ENCODE data around the gene TEP1. TPM values are rescaled to one million over a fixed set of nuclear protein-coding genes. Genes with fewer than 3 reads are reported as not detected.

TEP1 gene
- total and polyA plus RNA-seq, 2 of the 13 experiments (the other 11 are each of a cell fraction or from before 2014, with no cell fraction given): 11.0 to 12.8 TPM

DNA sequence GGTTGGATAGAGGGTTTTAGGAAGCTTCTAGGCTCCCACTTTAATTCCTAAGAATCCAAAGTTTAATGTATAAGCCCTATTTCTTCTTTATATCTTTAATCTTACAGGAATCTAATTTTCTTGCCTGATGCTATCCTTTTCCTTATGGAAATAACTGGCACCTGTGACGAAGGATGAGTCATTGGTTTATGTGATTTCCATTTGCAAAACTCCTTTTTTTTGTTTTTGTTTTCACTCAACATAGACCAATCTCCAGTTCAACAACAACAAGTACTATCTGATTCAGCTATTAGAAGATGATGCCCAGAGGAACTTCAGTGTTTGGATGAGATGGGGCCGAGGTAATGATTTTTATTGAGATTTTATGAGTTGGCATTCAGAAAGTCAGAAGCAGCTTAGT, 63.0 kb downstream of the TEP1 start:
- Histone ChIP-seq H3K4me1 (ENCODE audit: insufficient read depth, low read length) (peaks cover 11% of the 10 kb centered on the region), H2AFZ (ENCODE audit: low read length) (no peak overlapping the region), H3K79me2 (ENCODE audit: insufficient read depth, low read length) (no peaks in the 10 kb centered on the region), H3K9ac (ENCODE audit: insufficient read depth, low read depth, low read length) (no peak overlapping the region), H3K27ac (ENCODE audit: extremely low read length, insufficient read depth, low read length) (no peak overlapping the region), H3K27me3 (ENCODE audit: control insufficient read depth in 1 of 2, insufficient read depth in 2 of 2, low read length in 2 of 2) (no peaks in the 10 kb centered on the region), H3K4me3 (replicated peaks in 1 of 3; ENCODE audit: insufficient read depth in 1 of 3, low read depth in 2 of 3, low read length in 3 of 3) (no peak overlapping the region), H3K9me3 (ENCODE audit: low read length) (no peaks in the 10 kb centered on the region), H3K4me2 (ENCODE audit: low read depth, low read length) (no peak overlapping the region), H4K20me1 (ENCODE audit: insufficient read depth, low read length) (no peaks in the 10 kb centered on the region), H3K36me3 (replicated peaks in 1 of 2; ENCODE audit: control insufficient read depth in 1 of 2, insufficient read depth in 2 of 2, low read length in 2 of 2) (peaks cover 13 to 65% of the 10 kb centered on the region in 2 experiments)
- FAIRE-seq (no peak), ATAC-seq (no peak), DNase-seq (ENCODE audit: low spot score) (no peak)
- TF ChIP-seq TAF15 (IDR thresholded peaks at IDR 0.05; ENCODE audit: low read depth, low read length, poor library complexity, severe bottlenecking) (no peak), SNAPC2 (CRISPR knock-in tag; IDR thresholded peaks at IDR 0.05) (no peak), MXI1 (IDR thresholded peaks at IDR 0.05; ENCODE audit: borderline replicate concordance, low read depth, low read length) (no peak), SATB2 (CRISPR knock-in tag; IDR thresholded peaks at IDR 0.05) (no peak), ZNF292 (CRISPR knock-in tag; IDR thresholded peaks at IDR 0.05; ENCODE audit: borderline replicate concordance, low read depth) (no peak)
- BruUV-seq (replicated peaks): no TSS peak
- ChIA-PET POLR2A (no interaction called here), CTCF (ENCODE audit: low intra/inter-chr PET ratio, low total read pairs) (interaction anchor here (2.2 kb wide), 1 partner anchor 23 kb away, joined by 11 read pairs; no protein-coding TSS in a partner anchor)
- 97% methylated on average over 2 of the region's 2 CpGs for WGBS (ENCODE audit: low lambda C conversion rate)
- intact Hi-C loops (cut with micrococcal nuclease; ENCODE audit: unreplicated experiment) (no loop called here), in situ Hi-C loops (cut with HindIII; ENCODE audit: extremely low pct_ligation_motif_present, low pct_unique_long_range_greater_than_20kb) (no loop called here)

- Histone ChIP-seq H3K36me3 (replicated peaks in 1 of 2; ENCODE audit: control insufficient read depth in 1 of 2, insufficient read depth in 2 of 2, low read length in 2 of 2) (peaks cover 10 to 48% of the 10 kb centered on the region in 2 experiments), H3K27me3 (ENCODE audit: control insufficient read depth in 1 of 2, insufficient read depth in 2 of 2, low read length in 2 of 2) (no peaks in the 10 kb centered on the region; a peak in 1 of 5 replicates), H3K9ac (ENCODE audit: insufficient read depth, low read depth, low read length) (no peak overlapping the region), H3K9me3 (ENCODE audit: low read length) (no peaks in the 10 kb centered on the region), H3K79me2 (ENCODE audit: insufficient read depth, low read length) (peaks cover 12% of the 10 kb centered on the region), H3K4me2 (ENCODE audit: low read depth, low read length) (peak overlapping the region; percentile 24; the same call in 1 of the 2 replicates), H3K4me1 (ENCODE audit: insufficient read depth, low read length) (peaks cover 25% of the 10 kb centered on the region), H4K20me1 (ENCODE audit: insufficient read depth, low read length) (no peaks in the 10 kb centered on the region), H2AFZ (ENCODE audit: low read length) (no peak overlapping the region), H3K27ac (ENCODE audit: extremely low read length, insufficient read depth, low read length) (peak overlapping the region; percentile 56), H3K4me3 (replicated peaks in 1 of 3; ENCODE audit: insufficient read depth in 1 of 3, low read depth in 2 of 3, low read length in 3 of 3) (no peak overlapping the region)
- ATAC-seq (peak; percentile 8; the same call in 2 of the 3 replicates), DNase-seq (ENCODE audit: low spot score) (peak; percentile 85), FAIRE-seq (peak; percentile 59)
- 51% methylated on average over 3 of the region's 3 CpGs for WGBS (ENCODE audit: low lambda C conversion rate)
- CTCF ChIA-PET (ENCODE audit: low intra/inter-chr PET ratio, low total read pairs): no interaction called here
- in situ Hi-C loops (cut with HindIII; ENCODE audit: extremely low pct_ligation_motif_present, low pct_unique_long_range_greater_than_20kb) (loop anchor here (25.0 kb wide), 2 partner anchors 115 to 640 kb away; partner anchors contain the start of genes APEX1, METTL17, OSGEP and PIP4P1), intact Hi-C loops (cut with micrococcal nuclease; ENCODE audit: unreplicated experiment) (no loop called here)
- BruUV-seq (replicated peaks): no TSS peak
- POLR2A ChIA-PET: interaction anchor here (0.6 to 0.8 kb wide), 2 partner anchors 71 to 114 kb away, joined by 3 read pairs; partner anchors contain the start of gene PIP4P1
- TF ChIP-seq JARID2 (CRISPR knock-in tag; IDR thresholded peaks at IDR 0.05; ENCODE audit: insufficient replicate concordance): no peak
- TF ChIP-seq, protein P1, sequence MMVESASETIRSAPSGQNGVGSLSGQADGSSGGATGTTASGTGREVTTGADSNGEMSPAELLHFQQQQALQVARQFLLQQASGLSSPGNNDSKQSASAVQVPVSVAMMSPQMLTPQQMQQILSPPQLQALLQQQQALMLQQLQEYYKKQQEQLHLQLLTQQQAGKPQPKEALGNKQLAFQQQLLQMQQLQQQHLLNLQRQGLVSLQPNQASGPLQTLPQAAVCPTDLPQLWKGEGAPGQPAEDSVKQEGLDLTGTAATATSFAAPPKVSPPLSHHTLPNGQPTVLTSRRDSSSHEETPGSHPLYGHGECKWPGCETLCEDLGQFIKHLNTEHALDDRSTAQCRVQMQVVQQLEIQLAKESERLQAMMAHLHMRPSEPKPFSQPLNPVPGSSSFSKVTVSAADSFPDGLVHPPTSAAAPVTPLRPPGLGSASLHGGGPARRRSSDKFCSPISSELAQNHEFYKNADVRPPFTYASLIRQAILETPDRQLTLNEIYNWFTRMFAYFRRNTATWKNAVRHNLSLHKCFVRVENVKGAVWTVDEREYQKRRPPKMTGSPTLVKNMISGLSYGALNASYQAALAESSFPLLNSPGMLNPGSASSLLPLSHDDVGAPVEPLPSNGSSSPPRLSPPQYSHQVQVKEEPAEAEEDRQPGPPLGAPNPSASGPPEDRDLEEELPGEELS (CRISPR knock-in tag; IDR thresholded peaks at IDR 0.05): 0 out of 2 replicates have a peak, but pooled peaks have one; percentile 6
- peak; percentile 70; the same call in 1 of the 2 replicates for TF ChIP-seq ARID3A (IDR thresholded peaks at IDR 0.05; ENCODE audit: low read depth, low read length)
- TF ChIP-seq EP300 (IDR thresholded peaks at IDR 0.05; ENCODE audit: low read depth in 2 of 2, low read length in 2 of 2): 0 out of 4 replicates have a peak, but pooled peaks of 1 of the 2 experiments have one; percentile 27
- no peak for TF ChIP-seq EP300 (CRISPR knock-in tag; IDR thresholded peaks at IDR 0.05; ENCODE audit: borderline replicate concordance)
- no peak for TF ChIP-seq UBTF (CRISPR knock-in tag; IDR thresholded peaks at IDR 0.05)
Measured at GRCh38 chr14:20347747-20348146, 65.6 kb downstream of the TEP1 start.
